Stomach (tissue), 9 donors: Measurements from ENCODE around the gene ZCCHC14. TPM values are rescaled to one million over a fixed set of nuclear protein-coding genes. Genes with fewer than 3 reads are reported as not detected.

Source experiments
- DNase-seq, 2 donors: peaks; one replicate each; pipeline versions ENCODE4 v3.0.0 to v3.0.0-alpha.2; 2013 to 2019
- H3K27ac ChIP-seq, 5 donors: fragments of 200-600 bp in 4 of 5; sonication (generic) in 4 of 5; one replicate each; pipeline ENCODE4 v1.5.1; 2013 to 2019; ENCODE audit warnings: mild to moderate bottlenecking in 1 of 5, moderate library complexity in 1 of 5
- H3K27me3 ChIP-seq, 3 donors: fragments of 200-600 bp; sonication (generic); one replicate each; pipeline ENCODE4 v1.5.1; 2017 to 2019; ENCODE audit warnings: mixed run types in 1 of 3
- H3K36me3 ChIP-seq, 4 donors: fragments of 200-600 bp; sonication (generic); 1 replicate in 3 of 4; 2 replicates in 1 of 4; pipeline ENCODE4 v1.5.1; 2016 to 2019
- H3K4me1 ChIP-seq, 4 donors: fragments of 200-600 bp; sonication (generic); one replicate each; pipeline ENCODE4 v1.5.1; 2016 to 2019
- H3K4me3 ChIP-seq, 4 donors: fragments of 200-600 bp; sonication (generic) in 3 of 4; one replicate each; pipeline ENCODE4 v1.5.1; 2016 to 2019; ENCODE audit warnings: mild to moderate bottlenecking in 1 of 4
- H3K9me3 ChIP-seq, 4 donors: fragments of 200-600 bp; sonication (generic); one replicate each; pipeline ENCODE4 v1.5.1; 2016 to 2019
- CTCF ChIP-seq, 7 experiments: fragments of 450-650 bp in 4 of 7; fragments of 200-600 bp in 3 of 7; sonication (generic) in 3 of 7; IDR thresholded peaks; one replicate each; pipeline ENCODE4 v1.5.1; 2016 to 2019; ENCODE audit warnings: antibody characterized with exemption in 7 of 7, control low read depth in 2 of 7, mild to moderate bottlenecking in 1 of 7
- EP300 ChIP-seq: sonication (generic); formaldehyde crosslinking; IDR thresholded peaks from one replicate; pipeline ENCODE4 v1.6.1; 2017; ENCODE audit warnings: antibody characterized with exemption
- POLR2A ChIP-seq, 4 donors: fragments of 450-650 bp; IDR thresholded peaks; one replicate each; pipeline ENCODE4 v1.6.1; 2016; ENCODE audit warnings: antibody characterized with exemption in 4 of 4, control low read depth in 2 of 4, mild to moderate bottlenecking in 1 of 4, moderate library complexity in 1 of 4
- POLR2AphosphoS5 ChIP-seq, 3 donors: sonication (generic); formaldehyde crosslinking; IDR thresholded peaks; one replicate each; pipeline ENCODE4 v1.6.1; 2016; ENCODE audit warnings: antibody characterized with exemption in 3 of 3
- WGBS, 5 donors: extraction: QIAGEN DNeasy Blood & Tissue Kit in 3 of 5; methylation state at CpG; one replicate each; pipeline versions ENCODE4 v1.1.5 to v1.1.7; 2013 to 2018; 5-methylcytosine and 5-hydroxymethylcytosine counted together
- intact Hi-C: fragments of 100-400 bp; cut with DNase I; formaldehyde crosslinking; loops from one replicate; pipeline ENCODE4 v1.15.1; 2023; ENCODE audit warnings: low total_unique reads
- polyA plus RNA-seq, 3 donors: library from polyadenylated mRNA; stranded (reverse); fragments of 200-250 nt; gene quantifications; one replicate each; pipeline ENCODE4 v1.2.3, GENCODE V29; 2013
- total RNA-seq, 5 donors: library from RNA; depleted of rRNA; stranded (reverse); fragments of >200 nt; gene quantifications; one replicate each; pipeline versions ENCODE4 v1.1.0 to v1.2.3, GENCODE V29; 2014 to 2016
- donor health status: healthy with polysubstance abuse.
- donor health status: Bipolar disorder and iron deficiency.
- donor health status: healthy.

ZCCHC14 gene
- total and polyA plus RNA-seq, 8 donors: 5.4 to 25.9 (median 16.7) TPM

- Histone ChIP-seq H3K27ac (no peak overlapping the region), H3K4me3 (no peak overlapping the region), H3K9me3 (no peaks in the 10 kb centered on the region), H3K4me1 (peaks cover 0 to 14% (median 0%) of the 10 kb centered on the region in 4 donors), H3K27me3 (no peaks in the 10 kb centered on the region), H3K36me3 (peaks cover 47 to 98% (median 93%) of the 10 kb centered on the region in 4 donors)
- 78 to 87% (median 81%) methylated on average over 11 to 14 of the region's 14 CpGs for WGBS, 5 donors
- TF ChIP-seq EP300: no peak
- TF ChIP-seq POLR2A (IDR thresholded peaks at IDR 0.05): no peak
- no peak for TF ChIP-seq POLR2AphosphoS5 (IDR thresholded peaks at IDR 0.05)
- TF ChIP-seq CTCF (IDR thresholded peaks at IDR 0.05): no peak
- intact Hi-C loops: loop anchor here (10.0 kb wide), 1 partner anchor 224 kb away; no protein-coding TSS in a partner anchor
- no peak for DNase-seq
Observed at GRCh38 chr16:87410968-87411367, 81.9 kb downstream of the ZCCHC14 start.

- DNase-seq: no peak
- Histone ChIP-seq H3K27me3 (no peaks in the 10 kb centered on the region), H3K27ac (no peak overlapping the region), H3K9me3 (no peaks in the 10 kb centered on the region), H3K36me3 (peaks cover 50 to 98% (median 93%) of the 10 kb centered on the region in 4 donors), H3K4me1 (peaks cover 0 to 14% (median 0%) of the 10 kb centered on the region in 4 donors), H3K4me3 (no peak overlapping the region)
- intact Hi-C loops: loop anchor here (10.0 kb wide), 1 partner anchor 224 kb away; no protein-coding TSS in a partner anchor
- no peak for TF ChIP-seq POLR2AphosphoS5 (IDR thresholded peaks at IDR 0.05)
- TF ChIP-seq POLR2A (IDR thresholded peaks at IDR 0.05): no peak
- TF ChIP-seq CTCF (IDR thresholded peaks at IDR 0.05): no peak
- TF ChIP-seq EP300: no peak
- 89 to 94% (median 91%) methylated on average over 11 of the region's 11 CpGs for WGBS, 5 donors
Observed at GRCh38 chr16:87410530-87410929, 82.3 kb downstream of the ZCCHC14 start.

DNA sequence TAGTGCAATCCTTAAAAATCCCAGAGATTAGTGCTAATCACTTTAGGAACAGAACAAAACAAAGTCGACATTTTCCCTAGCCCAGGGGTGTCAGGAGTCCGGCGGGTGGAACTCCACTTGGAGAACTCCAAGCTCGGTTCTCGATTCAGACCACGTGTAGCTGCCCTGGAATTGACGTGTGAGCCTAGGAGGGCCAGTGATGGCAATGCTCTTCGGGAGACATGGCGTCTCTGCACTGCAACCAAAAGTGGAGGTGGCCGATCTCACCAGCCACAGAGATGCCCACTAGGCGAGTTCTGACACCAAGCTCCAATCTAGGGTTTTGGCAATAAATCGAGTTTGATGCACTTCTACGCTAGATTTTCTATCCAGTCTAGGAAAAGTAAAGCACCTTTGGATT lies 83.0 kb downstream of the ZCCHC14 start:
- Histone ChIP-seq H3K27ac (no peak overlapping the region), H3K4me1 (peaks cover 0 to 14% (median 0%) of the 10 kb centered on the region in 4 donors), H3K27me3 (no peaks in the 10 kb centered on the region), H3K9me3 (no peaks in the 10 kb centered on the region), H3K4me3 (no peak overlapping the region), H3K36me3 (peaks cover 44 to 98% (median 93%) of the 10 kb centered on the region in 4 donors)
- no peak for DNase-seq
- intact Hi-C loops: loop anchor here (10.0 kb wide), 1 partner anchor 225 kb away; no protein-coding TSS in a partner anchor
- no peak for TF ChIP-seq POLR2A (IDR thresholded peaks at IDR 0.05)
- no peak for TF ChIP-seq EP300
- no peak for TF ChIP-seq CTCF (IDR thresholded peaks at IDR 0.05)
- no peak for TF ChIP-seq POLR2AphosphoS5 (IDR thresholded peaks at IDR 0.05)
- 90 to 93% (median 92%) methylated on average over 13 of the region's 13 CpGs for WGBS, 5 donors

DNA sequence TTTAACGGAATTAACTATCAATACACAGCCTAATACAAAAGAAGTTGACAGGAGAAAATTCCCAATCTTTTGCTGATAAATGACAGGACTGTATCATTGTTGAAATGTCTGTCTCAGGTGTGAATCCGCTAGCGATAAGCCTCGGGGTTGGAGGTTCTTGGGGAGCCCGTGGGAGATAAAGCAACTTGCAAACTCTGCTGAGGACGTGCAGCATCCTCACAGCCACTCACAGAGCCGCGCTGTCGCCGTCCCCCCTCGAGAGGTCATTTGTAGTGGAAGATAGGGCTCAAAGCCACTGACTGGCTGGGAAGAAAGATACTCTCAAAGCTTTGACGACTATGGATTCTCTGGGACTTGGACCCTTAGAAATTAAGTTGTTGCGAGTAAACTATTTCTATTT lies 83.7 kb downstream of the ZCCHC14 start:
- no peak for DNase-seq
- TF ChIP-seq POLR2AphosphoS5 (IDR thresholded peaks at IDR 0.05) (no peak), EP300 (no peak), POLR2A (IDR thresholded peaks at IDR 0.05) (no peak), CTCF (IDR thresholded peaks at IDR 0.05) (no peak)
- intact Hi-C loops: no loop called here
- WGBS, 5 donors: 85 to 90% (median 89%) methylated on average over 13 of the region's 13 CpGs
- H3K27ac ChIP-seq: no peak overlapping the region
- no peaks in the 10 kb centered on the region for H3K27me3 ChIP-seq
- no peaks in the 10 kb centered on the region for H3K9me3 ChIP-seq
- H3K4me3 ChIP-seq: no peak overlapping the region
- peaks cover 0 to 14% (median 0%) of the 10 kb centered on the region in 4 donors for H3K4me1 ChIP-seq
- H3K36me3 ChIP-seq: peaks cover 40 to 98% (median 93%) of the 10 kb centered on the region in 4 donors
